GM03348 (cell line): ENCODE measurements around the gene ZNF644.

ENCODE experiments used
- DNase-seq: peaks from one replicate; pipeline ENCODE4 v3.0.0; 2012; ENCODE audit warnings: low spot score

Gene ZNF644

DNA sequence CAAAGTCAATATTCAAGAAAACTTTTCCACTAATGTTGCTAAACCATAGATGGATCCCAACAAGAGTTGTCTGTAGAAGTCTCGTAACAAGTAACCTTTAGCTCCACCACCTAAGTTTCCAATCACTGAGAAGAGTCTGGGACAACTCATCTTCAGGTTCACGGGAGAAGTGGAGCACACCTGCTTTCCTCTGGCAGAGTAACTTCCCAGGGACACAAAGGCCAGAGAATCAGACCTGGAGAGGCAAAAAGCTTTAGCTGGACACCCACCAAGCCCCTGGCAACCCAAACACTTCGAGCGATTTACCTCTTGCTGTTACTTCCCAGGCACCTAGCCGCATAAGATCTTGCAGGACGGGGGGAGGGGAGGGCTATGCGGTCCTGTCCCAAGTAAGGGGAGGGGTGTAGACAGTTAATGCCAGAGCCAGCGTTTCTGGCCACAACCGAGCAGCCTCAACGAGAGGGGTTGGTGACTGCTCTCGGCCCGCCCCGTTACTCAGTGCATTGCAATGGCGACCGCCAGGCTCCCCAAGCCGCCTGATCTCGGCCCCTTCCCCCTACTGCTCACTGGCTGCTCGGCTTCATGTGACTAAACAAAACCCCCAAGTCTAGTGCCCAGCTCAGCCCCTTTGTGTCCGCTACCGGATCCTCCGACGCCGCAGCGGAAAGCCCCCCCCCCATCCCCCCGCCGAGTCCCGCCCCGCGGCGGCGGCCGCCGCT is 709 bp downstream of the ZNF644 start:
- DNase-seq: peak; percentile 79

DNA sequence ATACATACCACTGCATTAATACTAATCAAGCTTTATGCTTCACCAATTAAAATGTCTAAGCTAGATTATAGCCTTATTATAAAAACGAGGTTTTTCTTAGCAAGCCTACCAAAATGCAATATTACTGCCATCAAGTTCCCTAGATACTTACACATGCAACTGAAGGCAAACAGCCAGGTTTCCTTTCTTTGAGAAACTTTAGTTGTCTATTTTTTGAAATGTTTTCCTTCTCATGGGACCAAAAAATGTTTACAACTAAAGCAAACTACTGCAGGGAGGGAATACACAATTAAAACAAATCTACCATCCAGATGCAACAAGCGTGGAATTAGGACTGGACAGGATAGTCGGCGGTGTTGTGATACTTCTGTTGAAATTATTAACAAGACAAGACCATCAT is 1.3 kb downstream of the ZNF644 start:
- DNase-seq: no peak

DNA sequence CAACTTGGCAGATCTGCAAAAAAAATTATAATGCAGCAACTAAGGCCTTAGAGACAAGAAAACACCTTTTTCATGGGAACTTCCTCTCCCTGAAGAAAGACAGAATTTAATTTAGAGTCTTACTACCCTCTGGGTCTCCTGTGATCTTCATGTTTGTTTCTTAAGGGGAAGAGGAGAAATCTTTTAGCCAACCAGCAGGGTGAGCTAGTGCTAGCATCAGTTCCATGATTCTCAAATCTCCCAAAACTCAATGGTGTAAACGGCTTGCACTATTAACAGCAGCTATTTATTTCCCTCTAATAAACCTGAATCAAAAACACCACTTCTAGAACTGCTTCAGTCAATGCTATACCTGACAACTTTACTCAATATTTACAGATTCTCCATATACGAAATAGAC is 3.8 kb downstream of the ZNF644 start:
- peak; percentile 29 for DNase-seq

DNA sequence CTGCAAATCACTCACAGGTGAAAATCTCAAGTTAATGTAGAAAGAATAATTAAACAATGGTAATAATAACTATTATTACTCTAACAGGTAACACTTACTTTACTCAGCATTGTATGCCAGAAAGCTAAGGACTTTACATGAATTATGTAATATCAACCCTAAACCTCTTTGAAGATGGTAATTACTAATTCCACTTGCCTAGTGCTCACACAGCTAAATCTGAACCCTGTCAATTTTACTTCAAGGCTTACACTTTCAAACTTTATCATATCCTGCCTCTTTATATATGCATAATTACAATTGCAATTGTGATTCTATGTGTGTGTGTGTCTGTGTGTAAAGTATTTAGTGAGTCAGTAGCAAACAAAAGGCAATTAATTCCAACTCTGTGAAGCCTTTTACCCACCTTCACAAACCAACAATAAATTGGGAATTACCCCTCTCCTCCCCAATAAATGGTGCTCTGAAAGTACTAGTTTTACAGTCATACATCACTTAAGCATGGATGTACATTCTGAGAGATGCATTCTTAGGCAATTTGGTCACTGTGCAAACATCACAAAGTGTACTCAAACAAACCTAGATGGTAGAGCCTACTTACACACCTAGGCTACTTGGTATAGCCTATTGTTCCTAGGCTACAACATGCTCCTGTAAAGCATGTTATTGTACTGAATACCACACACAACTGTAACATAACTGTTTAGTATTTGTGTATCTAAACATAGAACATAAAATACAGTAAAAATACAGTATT is 5.9 kb downstream of the ZNF644 start:
- DNase-seq: no peak

DNA sequence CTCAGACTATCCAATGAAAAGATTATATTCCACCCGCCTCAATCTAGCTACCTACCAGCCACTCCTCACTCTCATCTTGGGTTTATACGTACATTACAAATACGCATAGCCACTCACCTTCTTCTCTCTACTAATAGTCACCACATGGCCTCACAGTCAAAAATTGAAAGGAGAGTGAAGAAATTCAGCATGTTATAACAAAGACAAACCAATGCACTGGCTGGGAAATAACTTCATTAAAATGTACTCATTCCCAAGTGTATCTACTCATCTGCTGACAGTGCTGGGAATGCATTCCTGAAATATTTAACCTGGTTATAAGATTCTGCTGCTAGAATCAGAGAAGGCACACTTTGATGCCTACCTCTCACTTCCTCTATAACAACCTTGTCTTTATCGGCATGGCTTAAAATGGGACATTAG is 6.5 kb downstream of the ZNF644 start:
- DNase-seq: no peak

DNA sequence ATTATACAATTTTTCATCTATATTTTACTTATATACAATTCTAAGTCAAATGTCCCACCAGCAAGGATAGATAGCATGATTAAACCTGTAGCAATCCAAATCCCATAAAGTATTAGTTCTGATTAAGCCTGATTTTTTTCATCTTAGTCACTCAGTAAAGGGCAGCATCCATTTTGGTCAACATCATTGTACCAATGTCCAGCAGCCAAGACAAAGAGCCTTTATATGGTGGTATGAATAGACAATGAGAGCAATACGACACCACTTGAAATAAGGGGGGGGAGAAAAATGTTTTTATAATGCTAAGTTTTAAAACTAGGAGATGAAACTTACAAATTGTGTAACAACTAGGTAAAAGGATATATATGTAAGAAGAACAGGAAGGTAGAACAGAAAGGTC is 7.4 kb downstream of the ZNF644 start:
- DNase-seq: no peak

DNA sequence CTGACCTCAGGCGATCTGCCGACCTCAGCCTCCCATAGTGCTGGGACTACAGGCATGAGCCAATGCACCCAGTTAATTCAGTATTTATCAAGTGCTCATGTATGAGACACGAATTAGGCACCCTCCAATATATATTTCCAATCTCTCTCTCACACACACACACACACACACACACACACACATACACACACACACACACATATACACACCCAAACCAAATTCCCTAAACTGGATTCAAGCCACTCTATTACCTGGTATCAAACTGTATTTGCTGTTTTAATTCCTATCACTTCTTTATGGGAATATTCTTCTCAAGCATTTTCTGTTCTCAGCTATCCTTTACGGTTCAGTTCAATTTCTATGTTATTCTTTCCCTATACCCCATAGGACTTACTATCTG is 8.5 kb downstream of the ZNF644 start:
- DNase-seq: no peak

DNA sequence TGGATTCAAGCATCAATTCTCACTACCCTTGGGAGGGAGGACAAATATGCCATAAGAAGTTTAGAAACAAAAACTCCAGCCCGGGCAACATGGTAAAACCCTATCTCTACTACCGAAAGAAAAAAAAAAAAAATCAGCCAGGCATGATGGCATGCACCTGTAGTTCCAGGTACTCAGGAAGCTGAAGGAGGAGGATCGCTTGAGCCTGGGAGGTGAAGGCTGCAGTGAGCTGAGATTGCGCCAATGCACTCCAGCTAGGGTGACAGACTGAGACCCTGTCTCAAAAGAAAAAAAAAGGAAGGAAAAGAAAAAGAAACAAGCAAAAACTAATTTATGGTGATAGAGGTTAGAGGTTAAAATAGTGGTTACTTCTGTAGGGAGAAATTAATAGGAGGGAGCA is 9.6 kb downstream of the ZNF644 start:
- DNase-seq: no peak

DNA sequence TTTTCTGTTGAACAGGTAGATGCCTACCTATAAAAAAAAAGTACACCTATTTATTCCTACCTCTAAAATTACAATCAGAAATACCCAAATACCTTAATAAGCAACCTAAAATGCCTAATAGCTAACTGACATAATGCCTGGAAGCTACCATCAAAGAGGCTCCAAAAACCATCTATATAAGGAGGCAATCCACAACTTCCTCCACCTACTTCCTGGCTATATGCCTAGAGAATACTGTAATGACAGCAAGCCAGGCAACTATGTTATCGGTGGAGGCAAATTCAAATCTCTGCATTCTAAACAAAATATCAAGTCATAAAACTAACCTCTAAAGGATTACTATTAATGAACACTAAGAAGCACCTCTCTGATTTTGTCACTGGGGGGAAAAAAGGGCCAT is 10.1 kb downstream of the ZNF644 start:
- peak; percentile 65 for DNase-seq

DNA sequence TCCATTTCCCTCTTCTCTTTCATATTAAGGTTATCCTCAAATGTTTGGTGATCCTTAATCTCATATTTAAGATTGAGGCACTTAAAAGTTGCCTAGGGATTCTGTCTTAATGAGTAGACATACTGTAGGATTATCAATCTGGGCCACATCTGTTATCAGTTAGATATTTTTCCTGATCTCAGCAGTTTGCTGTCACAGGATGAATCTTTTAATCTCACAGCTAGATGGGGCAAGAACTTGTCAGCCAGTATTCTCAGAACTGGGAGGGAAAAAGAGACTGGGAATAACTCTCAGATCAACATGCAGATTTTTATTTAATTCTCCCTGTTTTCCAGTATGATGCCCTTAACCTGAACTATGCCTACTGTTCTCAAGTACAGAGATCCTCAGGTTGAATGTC is 14.0 kb downstream of the ZNF644 start:
- DNase-seq: peak; percentile 14

DNA sequence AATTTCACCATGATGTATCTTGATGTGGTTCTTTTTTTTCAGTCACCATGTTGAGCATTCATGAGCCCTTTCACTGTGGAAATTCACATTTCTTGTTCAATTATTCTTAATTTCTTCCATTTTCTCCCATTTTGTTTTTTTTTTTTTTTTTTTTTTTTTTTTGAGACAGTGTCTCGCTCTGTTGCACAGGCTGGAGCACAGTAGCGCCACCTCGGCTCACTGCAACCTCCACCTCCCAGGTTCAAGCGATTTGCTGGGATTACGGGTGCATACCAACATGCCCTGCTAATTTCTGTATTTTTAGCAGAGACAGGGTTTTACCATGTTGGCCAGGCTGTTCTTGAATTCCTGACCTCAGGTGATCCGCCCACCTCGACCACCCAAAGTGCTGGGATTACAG is 14.7 kb downstream of the ZNF644 start:
- no peak for DNase-seq

DNA sequence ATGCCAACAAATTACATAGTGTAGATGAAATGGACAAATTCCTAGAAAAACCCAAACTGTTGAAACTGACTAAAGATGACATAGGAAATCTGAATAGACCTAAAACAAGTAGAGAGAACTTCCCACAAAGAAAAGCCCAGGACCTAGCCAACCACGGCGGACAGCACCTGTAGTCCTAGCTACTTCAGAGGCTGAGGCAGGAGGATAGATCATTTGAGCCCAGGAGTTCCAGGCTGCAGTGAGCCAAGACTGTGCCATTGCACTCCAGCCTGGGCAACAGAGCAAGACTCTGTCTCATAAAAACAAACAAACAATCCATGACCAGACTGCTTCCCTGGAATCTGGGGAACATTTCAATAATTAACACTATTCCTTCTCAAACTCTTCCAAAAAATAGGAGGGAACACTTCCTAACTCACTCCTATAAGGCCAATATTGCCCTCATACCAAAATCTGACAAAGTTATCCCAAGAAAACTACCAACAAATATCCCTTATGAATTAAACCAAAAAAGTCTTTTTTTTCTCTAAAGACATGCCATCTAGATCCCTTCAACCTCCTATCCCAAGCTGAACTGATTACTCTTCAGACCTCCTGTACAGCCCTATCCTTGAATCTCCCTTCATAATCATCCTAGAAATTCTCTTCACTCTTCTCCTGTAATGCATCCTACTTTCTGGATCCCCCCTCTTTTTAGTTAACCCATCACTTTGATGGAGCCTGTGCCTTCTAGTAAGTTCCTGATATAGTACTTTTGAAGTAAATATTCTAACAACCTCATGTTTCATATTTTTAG is 15.5 kb downstream of the ZNF644 start:
- DNase-seq: no peak

DNA sequence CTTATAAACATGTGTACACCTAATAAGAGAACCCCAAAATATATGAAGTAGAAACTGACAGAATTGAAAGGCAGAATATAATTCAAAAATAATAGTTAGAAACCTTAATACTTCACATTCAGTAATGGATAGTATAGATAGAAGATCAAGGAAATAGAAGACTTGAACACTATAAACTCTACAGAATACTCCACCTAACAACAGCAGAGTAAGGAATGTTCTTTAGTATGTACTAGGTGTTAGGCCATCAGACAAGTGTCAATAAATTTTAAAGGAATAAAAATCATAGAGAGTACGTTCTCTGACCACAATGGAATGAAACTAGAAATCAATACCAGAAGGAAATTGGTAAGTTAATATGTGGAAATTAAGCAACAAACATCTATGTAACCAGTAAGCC is 16.6 kb downstream of the ZNF644 start:
- no peak for DNase-seq

DNA sequence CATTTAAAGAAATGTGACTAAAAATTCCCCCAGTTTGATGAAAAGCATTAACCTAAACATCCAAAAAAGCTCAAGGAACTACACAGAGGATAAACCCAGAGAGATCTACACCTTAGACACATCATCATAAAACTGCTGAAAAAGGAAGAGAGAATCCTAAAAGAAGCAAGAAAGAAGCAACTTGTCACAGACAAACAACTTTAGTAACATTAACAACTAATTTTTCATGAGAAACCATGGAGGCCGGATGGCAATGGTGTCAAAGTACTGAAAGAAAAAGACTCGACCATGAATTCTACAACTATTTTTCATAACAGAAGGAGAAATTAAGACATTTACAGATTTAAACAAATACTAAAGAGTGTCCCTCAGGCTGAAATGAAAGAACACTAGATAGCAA is 17.7 kb downstream of the ZNF644 start:
- DNase-seq: no peak

DNA sequence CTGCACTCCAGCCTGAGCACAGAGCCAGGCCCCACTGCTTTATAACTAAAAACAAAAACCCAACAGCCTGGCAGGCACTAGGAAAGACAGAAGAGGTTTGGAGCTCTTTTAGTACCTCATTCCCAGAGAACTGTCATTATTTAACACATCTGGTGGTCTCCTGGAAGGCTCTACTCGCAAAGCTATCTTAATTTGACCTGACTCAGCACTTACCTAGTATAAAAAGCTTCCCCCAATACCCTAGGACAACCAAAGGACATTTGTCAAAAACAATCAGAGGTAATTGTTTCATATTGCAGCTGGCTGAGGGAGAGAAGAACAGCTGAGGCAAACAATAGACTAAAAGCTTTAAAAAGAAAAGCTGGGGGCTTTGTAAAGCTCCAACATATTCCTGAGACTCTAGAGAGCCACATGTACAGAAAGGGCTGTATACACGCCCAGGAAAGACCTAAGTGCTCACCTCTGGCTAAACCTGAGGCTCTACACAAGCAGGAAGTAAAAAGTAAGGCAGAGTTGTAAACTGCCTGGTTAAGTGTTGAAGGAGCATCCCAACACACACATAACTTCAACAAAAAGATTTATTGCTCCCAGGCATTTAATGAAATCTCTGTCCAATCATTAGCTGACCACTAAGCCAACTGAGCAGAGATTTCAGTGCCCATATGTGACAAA is 25.0 kb downstream of the ZNF644 start:
- no peak for DNase-seq

DNA sequence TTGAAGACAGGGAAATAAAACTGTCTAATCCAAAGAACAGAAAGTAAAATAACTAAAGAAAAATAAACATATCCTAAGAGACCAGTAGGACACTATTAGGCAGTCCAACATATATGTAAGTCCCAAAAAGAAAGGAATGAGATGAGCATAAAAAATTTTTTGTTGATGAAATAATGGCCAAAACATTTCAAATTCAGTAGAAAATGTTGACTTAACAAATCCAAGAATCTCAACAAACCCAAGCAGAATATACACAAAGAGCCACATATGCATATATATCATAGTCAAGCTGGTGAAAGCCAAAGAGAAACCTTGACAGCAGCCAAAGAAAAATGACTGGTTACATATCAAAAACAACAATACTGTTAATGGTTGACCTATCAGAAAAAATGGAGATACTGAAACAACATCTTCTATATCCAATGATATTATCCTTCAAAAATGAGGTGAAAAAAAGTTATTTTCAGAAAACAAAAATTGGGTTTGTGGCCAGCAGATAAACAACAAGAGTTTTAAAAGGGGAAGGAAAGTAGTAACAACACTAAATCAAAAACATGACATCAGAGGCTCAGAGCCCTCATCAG is 26.4 kb downstream of the ZNF644 start:
- no peak for DNase-seq

DNA sequence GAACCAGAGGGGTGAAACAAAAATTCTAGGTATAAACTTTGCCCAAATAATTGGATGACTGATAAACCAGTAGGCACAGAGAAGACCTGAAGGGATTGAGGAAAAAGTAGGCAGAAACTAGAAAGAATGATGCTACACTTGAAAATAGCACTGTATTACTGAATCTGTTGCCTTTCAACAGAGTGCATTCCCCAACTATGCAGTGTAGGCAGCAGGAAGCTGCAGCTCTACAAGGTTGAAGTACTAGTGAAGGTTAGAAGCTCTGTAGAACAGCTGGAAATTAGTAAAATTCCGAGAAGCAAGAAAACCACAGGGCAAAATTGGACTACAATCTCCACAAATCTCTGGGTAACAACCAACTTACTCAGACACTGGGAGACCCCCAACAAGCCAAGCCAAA is 27.4 kb downstream of the ZNF644 start:
- no peak for DNase-seq

DNA sequence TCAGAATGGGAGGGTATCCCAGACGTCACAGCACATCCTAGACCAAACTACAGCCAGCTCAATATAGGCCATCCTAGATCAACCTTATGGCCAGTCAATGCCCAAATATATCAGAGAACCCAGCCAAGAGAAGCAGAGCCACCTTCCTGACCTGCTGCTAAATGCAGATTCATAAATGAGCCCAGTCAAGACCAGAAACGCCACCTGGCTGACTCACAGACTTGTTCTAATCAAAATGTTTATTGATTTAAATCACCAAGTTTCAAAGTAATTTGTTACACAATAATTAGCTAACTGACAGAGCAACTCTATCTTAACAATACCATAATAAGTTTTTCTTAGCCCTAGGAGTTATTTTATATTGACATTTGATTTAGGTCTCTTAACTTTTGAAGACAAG is 28.6 kb downstream of the ZNF644 start:
- no peak for DNase-seq

DNA sequence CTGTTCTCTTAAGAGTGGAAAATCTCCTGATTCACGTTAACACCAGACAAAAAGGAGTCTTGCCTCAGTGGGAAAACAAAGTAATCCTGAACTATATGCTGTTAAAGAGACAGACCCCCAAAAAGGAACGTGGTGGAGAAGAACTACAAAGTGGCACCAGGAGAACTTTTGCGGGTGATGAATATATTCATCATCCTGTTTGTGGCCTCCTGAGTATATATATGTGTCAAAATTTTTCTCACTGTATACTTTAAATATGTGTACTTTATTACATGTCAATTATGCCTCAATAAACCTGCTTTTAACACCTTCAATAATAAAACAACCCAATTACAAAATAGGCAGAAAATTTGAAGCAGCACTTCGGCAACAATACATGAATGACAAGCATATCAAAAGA is 31.1 kb downstream of the ZNF644 start:
- DNase-seq: no peak

DNA sequence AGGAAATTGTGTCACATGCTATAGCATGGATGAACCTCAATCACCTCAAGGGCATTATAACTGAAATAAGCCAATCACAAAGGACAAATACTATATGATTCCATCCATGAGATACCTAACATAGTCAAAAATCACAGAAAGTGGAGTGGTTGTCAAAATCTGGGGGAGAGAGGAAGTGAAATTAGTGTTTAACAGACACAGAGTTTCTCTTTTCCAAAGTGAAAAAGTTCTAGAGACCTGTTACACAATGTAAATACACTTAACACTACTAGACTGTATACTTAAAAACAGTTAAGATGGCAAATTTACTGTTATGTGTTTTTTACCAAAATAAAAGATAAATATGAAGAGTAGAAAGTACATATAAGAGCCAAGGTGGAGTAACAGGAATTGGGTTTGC is 31.8 kb downstream of the ZNF644 start:
- DNase-seq: no peak

DNA sequence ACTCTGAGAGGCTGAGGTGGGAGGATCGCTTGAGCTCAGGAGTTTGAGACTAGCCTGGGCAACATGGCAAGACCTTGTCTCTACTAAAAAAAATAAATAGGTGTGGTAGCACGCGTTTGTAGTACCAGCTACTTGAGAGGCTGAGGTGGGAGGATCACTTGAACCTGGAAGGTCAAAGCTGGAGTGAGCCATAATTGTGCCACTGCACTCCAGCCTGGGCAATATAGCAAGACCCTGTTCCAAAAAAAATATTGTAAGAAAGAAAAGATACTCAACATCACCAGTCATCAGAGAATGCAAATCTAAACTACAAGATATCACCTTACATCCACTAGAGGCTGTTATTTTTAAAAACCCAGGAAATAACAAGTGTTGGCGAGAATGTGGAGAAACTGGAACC is 32.5 kb downstream of the ZNF644 start:
- DNase-seq: no peak

DNA sequence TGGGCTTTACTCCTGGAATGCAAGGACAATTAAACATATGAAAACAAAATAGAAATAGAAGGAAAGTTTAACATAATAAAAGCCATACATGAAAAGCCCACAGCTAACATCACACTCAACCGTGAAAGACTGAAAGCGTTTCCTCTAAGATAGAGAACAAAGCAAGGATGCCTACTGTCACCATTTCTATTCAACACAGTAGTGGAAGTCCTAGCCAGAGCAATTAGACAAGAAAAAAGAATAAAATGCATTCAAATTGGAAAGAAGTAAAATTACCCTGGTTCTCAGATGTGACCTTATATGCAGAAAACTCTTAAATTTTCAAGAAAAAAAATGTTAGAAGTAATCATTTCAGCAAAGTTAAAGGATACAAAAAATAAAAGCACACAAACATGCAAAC is 34.0 kb downstream of the ZNF644 start:
- DNase-seq: no peak
